B cell (primary cell): ENCODE data around the gene ETFA. TPM values are rescaled to one million over a fixed set of nuclear protein-coding genes. Genes with fewer than 3 reads are reported as not detected.

Source experiments
- ATAC-seq: fragments of 200-7000 bp; cut with Tn5 transposase; one replicate; pipeline ENCODE4 v1.10.0; 2021; ENCODE audit warnings: low read depth, mild to moderate bottlenecking, moderate number of reproducible peaks, moderate library complexity
- CTCF ChIA-PET: fragments of 350-600 bp; sonication (Branson Sonifier 250); formaldehyde crosslinking; loops from one replicate; lab custom pipeline; 2021; ENCODE audit warnings: antibody characterized with exemption, inconsistent platforms; lab: Charles Lee
- POLR2A ChIA-PET: fragments of 350-600 bp; sonication (Branson Sonifier 250); formaldehyde crosslinking; loops from one replicate; lab custom pipeline; 2021; ENCODE audit warnings: antibody characterized with exemption; lab: Charles Lee
- DNase-seq: peaks from one replicate; pipeline ENCODE4 v3.0.0; 2013
- H2AFZ ChIP-seq: 2 replicates; pipeline ENCODE4 v1.6.1; 2012; ENCODE audit warnings: mild to moderate bottlenecking, low read depth, low read length; ENCODE audit not compliant: insufficient read depth, poor library complexity, severe bottlenecking
- H3K27ac ChIP-seq, 2 donors: 1 replicate in 1 of 2; 2 replicates in 1 of 2; pipeline ENCODE4 v1.5.1; 2012 to 2013; ENCODE audit warnings: low read length in 2 of 2, mild to moderate bottlenecking in 2 of 2, moderate library complexity in 1 of 2
- H3K27me3 ChIP-seq, 4 experiments: fragments of 200-600 bp in 1 of 4; sonication (generic) in 1 of 4; replicated peaks in 1 of 4; 1 replicate in 2 of 4; 2 replicates in 2 of 4; pipeline versions ENCODE4 v1.6.1 to v1.7.0; 2013 to 2016; ENCODE audit warnings: low read length in 3 of 4, mild to moderate bottlenecking in 2 of 4, mixed read lengths in 1 of 4, moderate library complexity in 1 of 4; ENCODE audit not compliant: insufficient read depth in 4 of 4, control insufficient read depth in 3 of 4; ENCODE audit errors: control extremely low read depth in 1 of 4
- H3K36me3 ChIP-seq, 2 experiments: replicated peaks in 1 of 2; 1 replicate in 1 of 2; 2 replicates in 1 of 2; pipeline versions ENCODE4 v1.6.1 to v1.7.1; 2013; ENCODE audit warnings: low read length in 1 of 2; ENCODE audit not compliant: insufficient read depth in 2 of 2, control insufficient read depth in 1 of 2; ENCODE audit errors: control extremely low read depth in 1 of 2, extremely low read depth in 1 of 2
- H3K4me1 ChIP-seq, 2 donors: fragments of 200-600 bp in 1 of 2; sonication (generic) in 1 of 2; 1 replicate in 1 of 2; 2 replicates in 1 of 2; pipeline versions ENCODE4 v1.5.1 to v1.6.1; 2013 to 2017; ENCODE audit warnings: low read length in 2 of 2; ENCODE audit not compliant: control insufficient read depth in 2 of 2, insufficient read depth in 2 of 2
- H3K4me2 ChIP-seq: replicated peaks from 2 replicates; pipeline ENCODE3; 2012; ENCODE audit warnings: mild to moderate bottlenecking, low read depth, low read length; ENCODE audit not compliant: poor library complexity, severe bottlenecking
- H3K4me3 ChIP-seq, 5 experiments: fragments of 200-600 bp in 1 of 5; sonication (generic) in 1 of 5; 1 replicate in 3 of 5; 2 replicates in 2 of 5; pipeline versions ENCODE4 v1.5.1 to v1.7.0; 2011 to 2016; ENCODE audit warnings: low read length in 4 of 5, mild to moderate bottlenecking in 4 of 5, low read depth in 2 of 5, control low read depth in 1 of 5, moderate library complexity in 1 of 5; ENCODE audit not compliant: insufficient read depth in 1 of 5; ENCODE audit errors: control extremely low read depth in 1 of 5, extremely low read depth in 1 of 5
- H3K79me2 ChIP-seq: fragments of 200-600 bp; sonication (generic); one replicate; pipeline ENCODE4 v1.6.0; 2016; ENCODE audit warnings: low read length; ENCODE audit not compliant: control insufficient read depth, insufficient read depth
- H3K9ac ChIP-seq: fragments of 200-600 bp; sonication (generic); 2 replicates; pipeline ENCODE4 v1.6.1; 2017; ENCODE audit warnings: mild to moderate bottlenecking, low read length, moderate library complexity
- H3K9me3 ChIP-seq, 3 donors: one replicate each; pipeline versions ENCODE4 v1.6.1 to v1.7.1; 2013; ENCODE audit warnings: low read length in 2 of 3; ENCODE audit not compliant: control insufficient read depth in 2 of 3, insufficient read depth in 1 of 3; ENCODE audit errors: control extremely low read depth in 1 of 3
- H4K20me1 ChIP-seq: 2 replicates; pipeline ENCODE4 v1.6.0; 2012; ENCODE audit warnings: mild to moderate bottlenecking, low read length; ENCODE audit not compliant: insufficient read depth, control insufficient read depth, poor library complexity, severe bottlenecking
- H3K27ac Mint-ChIP-seq: one replicate; pipeline ENCODE4 v1.8.0; 2021; ENCODE audit warnings: mixed read lengths
- H3K27me3 Mint-ChIP-seq: one replicate; pipeline ENCODE4 v1.8.0; 2021; ENCODE audit warnings: mixed read lengths
- H3K4me1 Mint-ChIP-seq: one replicate; pipeline ENCODE4 v1.8.0; 2021; ENCODE audit warnings: mixed read lengths
- H3K4me3 Mint-ChIP-seq: one replicate; pipeline ENCODE4 v1.8.0; 2021; ENCODE audit warnings: mixed read lengths
- H3K9me3 Mint-ChIP-seq: one replicate; pipeline ENCODE4 v1.8.0; 2022; ENCODE audit warnings: mixed read lengths; ENCODE audit not compliant: insufficient read depth
- CTCF ChIP-seq: fragments of 200-600 bp; IDR thresholded peaks from one replicate; pipeline ENCODE4 v1.8.0; 2022; ENCODE audit warnings: antibody characterized with exemption, mild to moderate bottlenecking
- EZH2 ChIP-seq: IDR thresholded peaks from 2 replicates; pipeline ENCODE4 v1.6.1; 2012; ENCODE audit warnings: borderline replicate concordance, low read depth, mild to moderate bottlenecking, moderate library complexity, low read length; ENCODE audit not compliant: insufficient read depth, poor library complexity, severe bottlenecking
- WGBS: methylation state at CpG from one replicate; pipeline ENCODE4 v1.1.5; 2013; ENCODE audit warnings: missing lambda C conversion rate; ENCODE audit not compliant: insufficient coverage; 5-methylcytosine and 5-hydroxymethylcytosine counted together
- intact Hi-C: fragments of 100-400 bp; cut with micrococcal nuclease; formaldehyde crosslinking; loops from one replicate; pipeline ENCODE4 v1.10.0; 2022
- polyA plus RNA-seq: library from polyadenylated mRNA; depleted of rRNA; stranded (reverse); fragments of >200 nt; gene quantifications from 2 replicates; pipeline ENCODE4 v1.2.3, GENCODE V29; 2012
- total RNA-seq, 2 donors: library from RNA; stranded (reverse); fragments of 120-200 nt in 1 of 2; gene quantifications; 1 replicate in 1 of 2; 2 replicates in 1 of 2; pipeline versions ENCODE4 v1.2.3 to v1.2.4, GENCODE V29; 2013 to 2022

The ETFA gene
- total and polyA plus RNA-seq, 2 donors (not counting 1 experiment from before 2014, with no cell fraction given): 34.9 to 68.8 TPM

- H3K9me3 ChIP-seq: peaks cover 0 to 5% (median 0%) of the 10 kb centered on the region in 3 donors
- Mint-ChIP-seq H3K4me3 (no peak overlapping the region), H3K27me3 (peaks cover 48% of the 10 kb centered on the region), H3K9me3 (no peaks in the 10 kb centered on the region), H3K27ac (no peak overlapping the region), H3K4me1 (peaks cover 8% of the 10 kb centered on the region)
- no peak for TF ChIP-seq EZH2
- TF ChIP-seq CTCF: peak; percentile 38
- no peak overlapping the region for H3K4me2 ChIP-seq
- CTCF ChIA-PET: interaction anchor here (0.7 to 1.0 kb wide), 3 partner anchors 50 to 681 kb away, joined by 3 to 4 read pairs (median 3); no protein-coding TSS in a partner anchor
- 55% methylated on average over 2 of the region's 3 CpGs for WGBS
- no peak for DNase-seq
- POLR2A ChIA-PET: no interaction called here
- H3K79me2 ChIP-seq: no peaks in the 10 kb centered on the region
- H3K9ac ChIP-seq: no peak overlapping the region
- H3K27ac ChIP-seq: no peak overlapping the region
- H3K4me3 ChIP-seq: no peak overlapping the region
- peaks cover 4 to 5% of the 10 kb centered on the region in 2 donors for H3K4me1 ChIP-seq
- ATAC-seq: no peak
- peaks cover 0 to 29% (median 4%) of the 10 kb centered on the region in 4 experiments for H3K27me3 ChIP-seq
- H4K20me1 ChIP-seq: no peaks in the 10 kb centered on the region
- H2AFZ ChIP-seq: no peak overlapping the region
- no peaks in the 10 kb centered on the region for H3K36me3 ChIP-seq
- intact Hi-C loops: no loop called here
Observed at GRCh38 chr15:76185716-76186115, 125.6 kb downstream of the ETFA start.

GRCh38 chr15:76184650-76185035, 126.6 kb downstream of the ETFA start:
- WGBS: 70% methylated on average over 10 of the region's 13 CpGs
- TF ChIP-seq EZH2 (no peak), CTCF (no peak)

More at GRCh38 chr15:76184650-76185035, 126.6 kb downstream of the ETFA start:
- Histone ChIP-seq H4K20me1 (no peaks in the 10 kb centered on the region), H3K4me3 (no peak overlapping the region), H3K4me1 (no peaks in the 10 kb centered on the region), H3K9ac (no peak overlapping the region), H3K36me3 (no peaks in the 10 kb centered on the region), H3K27me3 (peaks cover 0 to 19% (median 1%) of the 10 kb centered on the region in 4 experiments), H3K79me2 (no peaks in the 10 kb centered on the region), H3K27ac (no peak overlapping the region), H3K9me3 (peaks cover 0 to 5% (median 0%) of the 10 kb centered on the region in 3 donors), H3K4me2 (no peak overlapping the region), H2AFZ (no peak overlapping the region)
- Mint-ChIP-seq H3K27me3 (peaks cover 38% of the 10 kb centered on the region), H3K9me3 (no peaks in the 10 kb centered on the region), H3K4me3 (no peak overlapping the region), H3K4me1 (no peaks in the 10 kb centered on the region), H3K27ac (no peak overlapping the region)
- POLR2A ChIA-PET: no interaction called here
- intact Hi-C loops: no loop called here
- CTCF ChIA-PET: interaction anchor here (1.0 kb wide), 1 partner anchor 51 kb away, joined by 3 read pairs; no protein-coding TSS in a partner anchor
- ATAC-seq (no peak), DNase-seq (no peak)
